CD4-positive, alpha-beta T cell (primary cell): ENCODE results near the gene VPS26B. TPM values are rescaled to one million over a fixed set of nuclear protein-coding genes. Genes with fewer than 3 reads are reported as not detected.

Experiments used
- ATAC-seq: fragments of 200-7000 bp; cut with Tn5 transposase; one replicate; pipeline ENCODE4 v1.10.0; 2022; ENCODE audit warnings: mild to moderate bottlenecking; ENCODE audit not compliant: poor library complexity
- CTCF ChIA-PET: fragments of 350-600 bp; sonication (Branson Sonifier 250); formaldehyde crosslinking; loops from one replicate; lab custom pipeline; 2021; ENCODE audit warnings: antibody characterized with exemption, inconsistent platforms; lab: Charles Lee
- POLR2A ChIA-PET: fragments of 350-600 bp; sonication (Branson Sonifier 250); formaldehyde crosslinking; loops from one replicate; lab custom pipeline; 2021; ENCODE audit warnings: antibody characterized with exemption, inconsistent platforms; lab: Charles Lee
- DNase-seq, 14 experiments: peaks; one replicate each; pipeline ENCODE4 v3.0.0-alpha.2; 2013 to 2020; ENCODE audit warnings: mixed read lengths in 2 of 14
- H3K27ac ChIP-seq, 2 donors: one replicate each; pipeline versions ENCODE4 v1.5.1 to v1.7.0; 2013; ENCODE audit warnings: low read length in 2 of 2, low read depth in 1 of 2, mild to moderate bottlenecking in 1 of 2
- H3K27me3 ChIP-seq, 2 experiments: 1 replicate in 1 of 2; 2 replicates in 1 of 2; pipeline versions ENCODE4 v1.6.1 to v1.7.0; 2013; ENCODE audit warnings: low read length in 2 of 2, control low read depth in 1 of 2, mild to moderate bottlenecking in 1 of 2, moderate library complexity in 1 of 2; ENCODE audit not compliant: insufficient read depth in 2 of 2, control insufficient read depth in 1 of 2
- H3K36me3 ChIP-seq: one replicate; pipeline ENCODE4 v1.6.1; 2013; ENCODE audit warnings: low read length, control low read depth; ENCODE audit not compliant: insufficient read depth
- H3K4me1 ChIP-seq: one replicate; pipeline ENCODE4 v1.6.1; 2013; ENCODE audit warnings: low read length, control low read depth; ENCODE audit not compliant: insufficient read depth
- H3K4me3 ChIP-seq: one replicate; pipeline ENCODE4 v1.5.1; 2013; ENCODE audit warnings: mild to moderate bottlenecking, low read length, moderate library complexity
- H3K9me3 ChIP-seq, 2 experiments: 1 replicate in 1 of 2; 2 replicates in 1 of 2; pipeline versions ENCODE4 v1.6.1 to v1.7.0; 2013; ENCODE audit warnings: low read length in 2 of 2, mild to moderate bottlenecking in 2 of 2, control low read depth in 1 of 2, moderate library complexity in 1 of 2; ENCODE audit not compliant: control insufficient read depth in 1 of 2, insufficient read depth in 1 of 2
- H3K27ac Mint-ChIP-seq: one replicate; pipeline ENCODE4 v1.8.0; 2020; ENCODE audit warnings: mixed read lengths
- H3K27me3 Mint-ChIP-seq: one replicate; pipeline ENCODE4 v1.8.0; 2021; ENCODE audit warnings: mixed read lengths
- H3K36me3 Mint-ChIP-seq: one replicate; pipeline ENCODE4 v1.8.0; 2021; ENCODE audit warnings: low read depth, mixed read lengths
- H3K4me1 Mint-ChIP-seq: one replicate; pipeline ENCODE4 v1.8.0; 2021; ENCODE audit warnings: low read depth, mixed read lengths
- H3K4me3 Mint-ChIP-seq: one replicate; pipeline ENCODE4 v1.8.0; 2020; ENCODE audit warnings: mild to moderate bottlenecking, mixed read lengths
- H3K9me3 Mint-ChIP-seq: one replicate; pipeline ENCODE4 v1.8.0; 2020; ENCODE audit warnings: mixed read lengths
- intact Hi-C, 2 experiments: fragments of 100-400 bp; cut with DNase I in 1 of 2; cut with micrococcal nuclease in 1 of 2; formaldehyde crosslinking; loops; one replicate each; pipeline versions ENCODE4 v1.15.1 to v1.9.0; 2023 to 2025; cut with DNase I, micrococcal nuclease
- total RNA-seq, 174 experiments: library from RNA in 2 of 174; stranded (reverse) in 2 of 174; gene quantifications; one replicate each; pipeline ENCODE4 v1.2.3 and lab custom pipeline; 2021 to 2026
- TF ChIP-seq, protein P1 (sequence below): fragments of 200-600 bp; IDR thresholded peaks from one replicate; pipeline ENCODE4 v1.8.0; 2022; ENCODE audit warnings: antibody characterized with exemption, mild to moderate bottlenecking

The VPS26B gene
- total RNA-seq, 2 experiments from 2014 or later: 41.6 to 42.2 TPM

DNA sequence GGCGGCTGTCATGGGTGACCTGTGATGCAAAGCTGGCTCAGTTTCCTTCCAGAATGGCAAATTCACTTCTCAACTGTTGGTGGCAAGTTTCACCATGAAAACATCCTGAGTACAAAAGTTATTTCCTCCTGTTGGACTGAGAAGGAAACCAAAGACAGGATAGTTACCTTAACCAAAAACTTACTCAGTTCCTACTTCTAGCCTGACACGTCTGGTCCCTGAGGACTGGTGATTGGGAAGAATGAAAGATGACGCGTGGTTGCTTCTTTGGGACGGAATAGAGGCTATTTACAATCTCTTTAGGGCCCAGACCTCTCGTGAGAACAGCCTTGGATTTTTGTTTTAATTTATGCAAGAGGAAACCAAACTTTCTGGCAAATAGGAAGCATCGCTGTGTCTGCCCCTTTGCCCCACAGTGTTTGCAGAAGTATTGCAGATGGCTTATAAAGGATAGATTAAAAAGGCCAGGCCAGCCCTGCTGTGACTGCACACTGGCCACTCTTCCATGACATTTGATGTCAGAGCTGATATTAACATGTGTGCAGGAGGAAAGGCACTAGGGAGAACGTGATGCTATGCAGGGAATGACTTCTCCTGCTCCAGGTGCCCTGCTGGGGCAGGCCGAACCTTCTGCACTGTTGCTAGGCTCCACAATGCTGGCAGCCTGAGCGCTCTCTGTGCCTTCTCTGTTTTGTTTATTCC is 7.6 kb downstream of the VPS26B start:
- H3K4me3 ChIP-seq: no peak overlapping the region
- no peak for ATAC-seq
- H3K27me3 ChIP-seq: no peaks in the 10 kb centered on the region
- intact Hi-C loops: no loop called here
- peaks cover 52% of the 10 kb centered on the region for H3K4me1 Mint-ChIP-seq
- TF ChIP-seq, protein P1, sequence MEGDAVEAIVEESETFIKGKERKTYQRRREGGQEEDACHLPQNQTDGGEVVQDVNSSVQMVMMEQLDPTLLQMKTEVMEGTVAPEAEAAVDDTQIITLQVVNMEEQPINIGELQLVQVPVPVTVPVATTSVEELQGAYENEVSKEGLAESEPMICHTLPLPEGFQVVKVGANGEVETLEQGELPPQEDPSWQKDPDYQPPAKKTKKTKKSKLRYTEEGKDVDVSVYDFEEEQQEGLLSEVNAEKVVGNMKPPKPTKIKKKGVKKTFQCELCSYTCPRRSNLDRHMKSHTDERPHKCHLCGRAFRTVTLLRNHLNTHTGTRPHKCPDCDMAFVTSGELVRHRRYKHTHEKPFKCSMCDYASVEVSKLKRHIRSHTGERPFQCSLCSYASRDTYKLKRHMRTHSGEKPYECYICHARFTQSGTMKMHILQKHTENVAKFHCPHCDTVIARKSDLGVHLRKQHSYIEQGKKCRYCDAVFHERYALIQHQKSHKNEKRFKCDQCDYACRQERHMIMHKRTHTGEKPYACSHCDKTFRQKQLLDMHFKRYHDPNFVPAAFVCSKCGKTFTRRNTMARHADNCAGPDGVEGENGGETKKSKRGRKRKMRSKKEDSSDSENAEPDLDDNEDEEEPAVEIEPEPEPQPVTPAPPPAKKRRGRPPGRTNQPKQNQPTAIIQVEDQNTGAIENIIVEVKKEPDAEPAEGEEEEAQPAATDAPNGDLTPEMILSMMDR: no peak
- H3K27me3 Mint-ChIP-seq: no peaks in the 10 kb centered on the region
- peaks cover 46% of the 10 kb centered on the region for H3K4me1 ChIP-seq
- no peak for DNase-seq
- peak overlapping the region; percentile 20 for H3K27ac Mint-ChIP-seq
- peaks cover 28% of the 10 kb centered on the region for H3K36me3 ChIP-seq
- H3K4me3 Mint-ChIP-seq: no peak overlapping the region
- H3K27ac ChIP-seq: no peak overlapping the region
- CTCF ChIA-PET: no interaction called here
- POLR2A ChIA-PET: no interaction called here
- H3K36me3 Mint-ChIP-seq: peaks cover 45% of the 10 kb centered on the region
- no peaks in the 10 kb centered on the region for H3K9me3 ChIP-seq
- H3K9me3 Mint-ChIP-seq: no peaks in the 10 kb centered on the region

DNA sequence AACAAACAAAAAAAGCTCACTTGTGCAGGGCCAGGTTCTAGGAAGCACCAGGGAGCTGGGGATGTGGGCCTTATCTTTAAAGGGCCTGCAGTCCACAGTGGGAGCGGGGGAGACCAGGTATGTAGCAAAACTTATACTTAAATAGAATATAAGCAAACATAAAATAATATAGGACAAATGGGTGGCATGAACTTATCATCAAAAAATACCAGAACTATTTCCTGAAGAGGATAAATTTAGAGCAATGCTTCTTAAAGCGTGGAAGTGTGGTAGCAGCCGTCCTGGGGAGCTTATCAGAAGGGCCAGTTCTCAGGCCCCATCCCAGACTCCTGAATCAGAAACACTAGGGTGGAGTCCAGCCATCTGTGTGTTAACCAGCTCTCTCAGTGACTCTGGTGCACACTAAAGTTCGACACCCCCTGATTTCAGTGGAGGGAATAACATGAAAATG is 9.3 kb downstream of the VPS26B start:
- no peak overlapping the region for H3K27ac ChIP-seq
- Mint-ChIP-seq H3K4me3 (no peak overlapping the region), H3K27ac (no peak overlapping the region), H3K36me3 (peaks cover 58% of the 10 kb centered on the region), H3K27me3 (no peaks in the 10 kb centered on the region), H3K9me3 (no peaks in the 10 kb centered on the region), H3K4me1 (peaks cover 36% of the 10 kb centered on the region)
- intact Hi-C loops: no loop called here
- H3K27me3 ChIP-seq: no peaks in the 10 kb centered on the region
- TF ChIP-seq, protein P1: no peak
- H3K4me3 ChIP-seq: no peak overlapping the region
- ATAC-seq (no peak), DNase-seq (no peak)
- peaks cover 36% of the 10 kb centered on the region for H3K4me1 ChIP-seq
- POLR2A ChIA-PET: interaction anchor here (2.5 kb wide), 1 partner anchor 9 kb away, joined by 17 read pairs; the partner anchor contains the start of genes NCAPD3 and VPS26B
- no peaks in the 10 kb centered on the region for H3K9me3 ChIP-seq
- CTCF ChIA-PET: interaction anchor here (0.9 kb wide), 1 partner anchor 26 kb away, joined by 3 read pairs; no protein-coding TSS in a partner anchor
- peaks cover 38% of the 10 kb centered on the region for H3K36me3 ChIP-seq

DNA sequence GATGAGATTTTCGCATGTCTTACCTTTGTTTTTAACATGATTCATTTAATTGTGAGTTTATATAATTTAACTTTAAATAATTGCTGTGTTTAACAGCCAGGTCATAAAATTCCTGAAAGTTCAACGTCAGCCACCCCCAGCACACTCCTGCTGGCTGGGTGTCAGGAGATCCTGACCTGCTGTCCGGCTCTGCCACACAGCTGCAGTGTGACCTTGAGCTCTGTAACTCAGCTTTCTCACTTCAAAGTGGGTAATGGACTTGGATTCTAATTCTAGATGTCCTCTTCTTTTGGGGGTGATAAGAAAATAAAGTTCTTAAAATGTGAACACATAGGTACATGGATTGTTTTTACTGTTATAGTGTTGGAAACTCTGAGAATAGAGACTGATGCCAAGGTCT is 10.9 kb downstream of the VPS26B start:
- Histone ChIP-seq H3K27ac (no peak overlapping the region), H3K27me3 (no peaks in the 10 kb centered on the region), H3K9me3 (no peaks in the 10 kb centered on the region), H3K4me3 (no peak overlapping the region), H3K4me1 (peaks cover 20% of the 10 kb centered on the region), H3K36me3 (peaks cover 54% of the 10 kb centered on the region)
- Mint-ChIP-seq H3K36me3 (peaks cover 62% of the 10 kb centered on the region), H3K4me1 (peaks cover 20% of the 10 kb centered on the region), H3K9me3 (no peaks in the 10 kb centered on the region), H3K27me3 (no peaks in the 10 kb centered on the region), H3K27ac (no peak overlapping the region), H3K4me3 (no peak overlapping the region)
- ChIA-PET POLR2A (interaction anchor here (2.5 kb wide), 1 partner anchor 11 kb away, joined by 17 read pairs; the partner anchor contains the start of genes NCAPD3 and VPS26B), CTCF (interaction anchor here (1.2 kb wide), 1 partner anchor 27 kb away, joined by 3 read pairs; no protein-coding TSS in a partner anchor)
- no peak for DNase-seq
- TF ChIP-seq, protein P1: no peak
- intact Hi-C loops: no loop called here
- no peak for ATAC-seq
